Stimulated activated naive B cell treated with anti-CD40 and anti-IgM and Interleukin-4, amounts not matched to agents 10 μg/mL and 1 μg/mL and 100 μg/mL, for 72 hours (primary cell): Measurements from ENCODE around the gene PLEKHG2.
A peak's percentile ranks its signal among the peaks of the same experiment; 100 is the strongest.

ENCODE experiments used
- ATAC-seq, 2 donors: fragments of 150-1000 bp; cut with Tn5 transposase; replicated peaks; 2 replicates each; pipeline ENCODE4 v1.10.0; 2021; ENCODE audit warnings: moderate library complexity in 1 of 2
- DNase-seq: peaks from one replicate; pipeline ENCODE4 v3.0.0; 2021
- H3K27ac Mint-ChIP-seq: one replicate; pipeline ENCODE4 v1.8.0; 2022; ENCODE audit warnings: mild to moderate bottlenecking, mixed read lengths
- H3K27me3 Mint-ChIP-seq, 2 donors: one replicate each; pipeline ENCODE4 v1.8.0; 2022; ENCODE audit warnings: mixed read lengths in 2 of 2
- H3K36me3 Mint-ChIP-seq, 2 donors: one replicate each; pipeline ENCODE4 v1.8.0; 2022; ENCODE audit warnings: mixed read lengths in 2 of 2, mild to moderate bottlenecking in 1 of 2
- H3K4me1 Mint-ChIP-seq, 2 donors: one replicate each; pipeline ENCODE4 v1.8.0; 2022; ENCODE audit warnings: mixed read lengths in 2 of 2, mild to moderate bottlenecking in 1 of 2
- H3K4me3 Mint-ChIP-seq, 2 donors: one replicate each; pipeline ENCODE4 v1.8.0; 2022; ENCODE audit warnings: mild to moderate bottlenecking in 2 of 2, mixed read lengths in 2 of 2, moderate library complexity in 1 of 2
- H3K9me3 Mint-ChIP-seq, 2 donors: one replicate each; pipeline ENCODE4 v1.8.0; 2022; ENCODE audit warnings: mixed read lengths in 2 of 2, mild to moderate bottlenecking in 1 of 2

Gene PLEKHG2

GRCh38 chr19:39397360-39398296, 14.8 kb upstream of the PLEKHG2 start:
- ATAC-seq = peak; percentile 63 to 67
- H3K36me3 Mint-ChIP-seq = peaks cover 36 to 41% of the 10 kb centered on the region in 2 donors
- H3K27me3 Mint-ChIP-seq = no peaks in the 10 kb centered on the region
- peak overlapping the region; percentile 47 to 55 for H3K4me3 Mint-ChIP-seq
- peak; percentile 84 for DNase-seq
- peaks cover 55 to 80% of the 10 kb centered on the region in 2 donors for H3K4me1 Mint-ChIP-seq
- peaks cover 0 to 4% of the 10 kb centered on the region in 2 donors for H3K9me3 Mint-ChIP-seq
- H3K27ac Mint-ChIP-seq = peak overlapping the region; percentile 93

- Mint-ChIP-seq H3K9me3 (peaks cover 0 to 4% of the 10 kb centered on the region in 2 donors), H3K4me1 (peaks cover 58 to 85% of the 10 kb centered on the region in 2 donors), H3K36me3 (peaks cover 34 to 39% of the 10 kb centered on the region in 2 donors), H3K4me3 (peak overlapping the region; percentile 47 to 55), H3K27ac (peak overlapping the region; percentile 93), H3K27me3 (no peaks in the 10 kb centered on the region)
- peak; percentile 12 to 17 for ATAC-seq
- peak; percentile 70 for DNase-seq
Measured at GRCh38 chr19:39398297-39398864, 14.1 kb upstream of the PLEKHG2 start.

GRCh38 chr19:39399668-39400050, 12.8 kb upstream of the PLEKHG2 start:
- ATAC-seq (no peak), DNase-seq (no peak)
- peak overlapping the region; percentile 93 for H3K27ac Mint-ChIP-seq
- H3K27me3 Mint-ChIP-seq = no peaks in the 10 kb centered on the region
- peak overlapping the region; percentile 1 to 56 for H3K4me3 Mint-ChIP-seq
- H3K9me3 Mint-ChIP-seq = peaks cover 0 to 4% of the 10 kb centered on the region in 2 donors
- H3K36me3 Mint-ChIP-seq = peaks cover 27 to 32% of the 10 kb centered on the region in 2 donors
- peaks cover 61 to 91% of the 10 kb centered on the region in 2 donors for H3K4me1 Mint-ChIP-seq

GRCh38 chr19:39400061-39400460, 12.4 kb upstream of the PLEKHG2 start:
- Mint-ChIP-seq H3K27ac (peak overlapping the region; percentile 93), H3K36me3 (peaks cover 23 to 30% of the 10 kb centered on the region in 2 donors), H3K4me1 (peaks cover 61 to 92% of the 10 kb centered on the region in 2 donors), H3K9me3 (peaks cover 0 to 4% of the 10 kb centered on the region in 2 donors), H3K4me3 (peak overlapping the region; percentile 1 to 56), H3K27me3 (no peaks in the 10 kb centered on the region)
- no peak for DNase-seq
- ATAC-seq = no peak

GRCh38 chr19:39401070-39401548, 11.4 kb upstream of the PLEKHG2 start:
- Mint-ChIP-seq H3K9me3 (peaks cover 0 to 4% of the 10 kb centered on the region in 2 donors), H3K4me1 (peaks cover 63 to 92% of the 10 kb centered on the region in 2 donors), H3K36me3 (peaks cover 16 to 19% of the 10 kb centered on the region in 2 donors), H3K27me3 (no peaks in the 10 kb centered on the region), H3K27ac (peak overlapping the region; percentile 100), H3K4me3 (peak overlapping the region; percentile 67 to 96)
- no peak for DNase-seq
- peak; percentile 25 to 29 for ATAC-seq

GRCh38 chr19:39401549-39402345, 10.7 kb upstream of the PLEKHG2 start:
- H3K36me3 Mint-ChIP-seq = peaks cover 17 to 18% of the 10 kb centered on the region in 2 donors

GRCh38 chr19:39402346-39403300, 9.8 kb upstream of the PLEKHG2 start:
- peak overlapping the region; percentile 91 to 96 for H3K4me3 Mint-ChIP-seq
- no peaks in the 10 kb centered on the region for H3K27me3 Mint-ChIP-seq
- H3K27ac Mint-ChIP-seq = peak overlapping the region; percentile 100
- DNase-seq = peak; percentile 83
- H3K9me3 Mint-ChIP-seq = peaks cover 0 to 4% of the 10 kb centered on the region in 2 donors
- peaks cover 60 to 92% of the 10 kb centered on the region in 2 donors for H3K4me1 Mint-ChIP-seq
- peaks cover 21 to 23% of the 10 kb centered on the region in 2 donors for H3K36me3 Mint-ChIP-seq
- peak; percentile 12 to 24 for ATAC-seq

More at GRCh38 chr19:39401549-39402345, 10.7 kb upstream of the PLEKHG2 start:
- H3K4me1 Mint-ChIP-seq = peaks cover 65 to 97% of the 10 kb centered on the region in 2 donors
- H3K27ac Mint-ChIP-seq = peak overlapping the region; percentile 100
- peak; percentile 80 for DNase-seq
- peaks cover 0 to 4% of the 10 kb centered on the region in 2 donors for H3K9me3 Mint-ChIP-seq
- no peaks in the 10 kb centered on the region for H3K27me3 Mint-ChIP-seq
- peak; percentile 49 to 51 for ATAC-seq
- H3K4me3 Mint-ChIP-seq = peak overlapping the region; percentile 91 to 96

- Mint-ChIP-seq H3K4me3 (peak overlapping the region; percentile 91 to 96), H3K36me3 (peaks cover 31 to 33% of the 10 kb centered on the region in 2 donors), H3K27me3 (no peaks in the 10 kb centered on the region), H3K4me1 (peaks cover 55 to 92% of the 10 kb centered on the region in 2 donors), H3K9me3 (peaks cover 0 to 4% of the 10 kb centered on the region in 2 donors), H3K27ac (peak overlapping the region; percentile 100)
- peak; percentile 41 to 47 for ATAC-seq
- peak; percentile 96 for DNase-seq
Measured at GRCh38 chr19:39403331-39404312, 8.8 kb upstream of the PLEKHG2 start.

GRCh38 chr19:39405261-39405957, 7.1 kb upstream of the PLEKHG2 start:
- H3K9me3 Mint-ChIP-seq = no peaks in the 10 kb centered on the region
- DNase-seq = no peak
- no peaks in the 10 kb centered on the region for H3K27me3 Mint-ChIP-seq
- peak overlapping the region; percentile 100 for H3K27ac Mint-ChIP-seq
- ATAC-seq = no peak
- H3K36me3 Mint-ChIP-seq = peaks cover 23 to 28% of the 10 kb centered on the region in 2 donors
- H3K4me1 Mint-ChIP-seq = peaks cover 51 to 85% of the 10 kb centered on the region in 2 donors
- peak overlapping the region; percentile 53 to 57 for H3K4me3 Mint-ChIP-seq

GRCh38 chr19:39405958-39406655, 6.4 kb upstream of the PLEKHG2 start:
- no peaks in the 10 kb centered on the region for H3K27me3 Mint-ChIP-seq
- peaks cover 52 to 86% of the 10 kb centered on the region in 2 donors for H3K4me1 Mint-ChIP-seq
- ATAC-seq = peak; percentile 8 to 17
- peak; percentile 78 for DNase-seq
- peak overlapping the region; percentile 85 to 88 for H3K4me3 Mint-ChIP-seq
- peak overlapping the region; percentile 90 for H3K27ac Mint-ChIP-seq
- peaks cover 27 to 31% of the 10 kb centered on the region in 2 donors for H3K36me3 Mint-ChIP-seq
- no peaks in the 10 kb centered on the region for H3K9me3 Mint-ChIP-seq
